ENCODE results near the gene CHP2. TPM values are rescaled to one million over a fixed set of nuclear protein-coding genes. Genes with fewer than 3 reads are reported as not detected.

The CHP2 gene
- total and polyA plus RNA-seq, 2 donors (not counting 3 experiments of a cell fraction or from before 2014, with no cell fraction given) = not detected

- no peak for FAIRE-seq
- DNase-seq (ENCODE audit: low read depth, low spot score) = no peak
- intact Hi-C loops (cut with micrococcal nuclease) = no loop called here
- BruUV-seq (replicated peaks) = no TSS peak
- no peaks in the 10 kb centered on the region for H3K9me3 ChIP-seq (replicated peaks; ENCODE audit: control insufficient read depth, insufficient read depth, low read length)
- POLR2A ChIA-PET = no interaction called here
- H3K4me2 ChIP-seq (ENCODE audit: insufficient read depth, low read length) = no peak overlapping the region
- H3K27ac ChIP-seq (ENCODE audit: insufficient read depth, low read depth, low read length) = no peak overlapping the region
- no peaks in the 10 kb centered on the region for H3K79me2 ChIP-seq (ENCODE audit: control insufficient read depth, insufficient read depth, low read length)
- CTCF ChIA-PET = interaction anchor here (0.7 to 1.2 kb wide), 3 partner anchors 10 to 280 kb away, joined by 3 read pairs; no protein-coding TSS in a partner anchor
- no peaks in the 10 kb centered on the region for H3K27me3 ChIP-seq (ENCODE audit: control insufficient read depth in 2 of 2, insufficient read depth in 2 of 2, low read length in 2 of 2)
- no peak overlapping the region for H2AFZ ChIP-seq (ENCODE audit: low read depth, low read length)
- no peaks in the 10 kb centered on the region for H3K4me1 ChIP-seq (ENCODE audit: control insufficient read depth, extremely low read depth, insufficient read depth, low read length)
- H3K9ac ChIP-seq (replicated peaks; ENCODE audit: extremely low read depth, insufficient read depth, low read length) = no peak overlapping the region
- no peak overlapping the region for H3K4me3 ChIP-seq (replicated peaks in 1 of 3; ENCODE audit: insufficient read depth in 1 of 3, low read depth in 1 of 3, low read length in 3 of 3)
- no peaks in the 10 kb centered on the region for H3K36me3 ChIP-seq (ENCODE audit: control insufficient read depth in 2 of 2, extremely low read depth in 1 of 2, insufficient read depth in 2 of 2, low read length in 2 of 2)
- no peaks in the 10 kb centered on the region for H4K20me1 ChIP-seq (replicated peaks; ENCODE audit: control insufficient read depth, extremely low read depth, insufficient read depth, low read length)
- no peaks in the 10 kb centered on the region for H3K9me1 ChIP-seq (replicated peaks; ENCODE audit: control insufficient read depth, extremely low read depth, insufficient read depth, low read length)
- dilution Hi-C loops (cut with MboI; ENCODE audit: extremely low pct_ligation_motif_present, low sequenced_read_pairs) = no loop called here
- TF ChIP-seq POLR2A (IDR thresholded peaks at IDR 0.05; ENCODE audit: low read depth, low read length) = no peak
- no peak for TF ChIP-seq GATA2 (IDR thresholded peaks at IDR 0.05; ENCODE audit: insufficient read depth, insufficient read length, low read depth, low read length)
- no peak for TF ChIP-seq FOS (IDR thresholded peaks at IDR 0.05; ENCODE audit: borderline replicate concordance, insufficient read depth, low read length)
- TF ChIP-seq POLR2AphosphoS5 (IDR thresholded peaks at IDR 0.05; ENCODE audit: insufficient read depth, low read depth, low read length) = no peak
- TF ChIP-seq JUN (IDR thresholded peaks at IDR 0.05; ENCODE audit: borderline replicate concordance, insufficient read depth, insufficient read length, low read depth) = no peak
These were observed 25.1 kb upstream of the CHP2 start for GRCh38 chr16:23729503-23730424.

GRCh38 chr16:23734176-23734893 lies 20.5 kb upstream of the CHP2 start:
- TF ChIP-seq FOS (IDR thresholded peaks at IDR 0.05; ENCODE audit: borderline replicate concordance, insufficient read depth, low read length) (no peak), GATA2 (IDR thresholded peaks at IDR 0.05; ENCODE audit: insufficient read depth, insufficient read length, low read depth, low read length) (no peak), MAX (IDR thresholded peaks at IDR 0.05; ENCODE audit: insufficient read depth, insufficient read length) (no peak), JUN (IDR thresholded peaks at IDR 0.05; ENCODE audit: borderline replicate concordance, insufficient read depth, insufficient read length, low read depth) (no peak), POLR2AphosphoS5 (IDR thresholded peaks at IDR 0.05; ENCODE audit: insufficient read depth, low read depth, low read length) (no peak), POLR2A (IDR thresholded peaks at IDR 0.05; ENCODE audit: low read depth, low read length) (no peak), MYC (IDR thresholded peaks at IDR 0.05; ENCODE audit: low read depth, low read length) (no peak), EZH2 (IDR thresholded peaks at IDR 0.05; ENCODE audit: borderline replicate concordance, low read depth, low read length, severe bottlenecking) (no peak), CTCF (IDR thresholded peaks at IDR 0.05; ENCODE audit: extremely low read depth in 1 of 2, insufficient read depth in 1 of 2, low read depth in 1 of 2, low read length in 2 of 2) (no peak)
- BruUV-seq (replicated peaks) = no TSS peak
- H3K79me2 ChIP-seq (ENCODE audit: control insufficient read depth, insufficient read depth, low read length) = no peaks in the 10 kb centered on the region
- H3K4me1 ChIP-seq (ENCODE audit: control insufficient read depth, extremely low read depth, insufficient read depth, low read length) = no peaks in the 10 kb centered on the region
- H3K27ac ChIP-seq (ENCODE audit: insufficient read depth, low read depth, low read length) = no peak overlapping the region
- H4K20me1 ChIP-seq (replicated peaks; ENCODE audit: control insufficient read depth, extremely low read depth, insufficient read depth, low read length) = no peaks in the 10 kb centered on the region
- no peaks in the 10 kb centered on the region for H3K9me3 ChIP-seq (replicated peaks; ENCODE audit: control insufficient read depth, insufficient read depth, low read length)
- H3K36me3 ChIP-seq (ENCODE audit: control insufficient read depth in 2 of 2, extremely low read depth in 1 of 2, insufficient read depth in 2 of 2, low read length in 2 of 2) = no peaks in the 10 kb centered on the region
- H3K9ac ChIP-seq (replicated peaks; ENCODE audit: extremely low read depth, insufficient read depth, low read length) = no peak overlapping the region
- intact Hi-C loops (cut with micrococcal nuclease) (no loop called here), dilution Hi-C loops (cut with MboI; ENCODE audit: extremely low pct_ligation_motif_present, low sequenced_read_pairs) (no loop called here)
- H3K4me2 ChIP-seq (ENCODE audit: insufficient read depth, low read length) = no peak overlapping the region
- DNase-seq (ENCODE audit: low read depth, low spot score) (no peak), FAIRE-seq (no peak)
- ChIA-PET CTCF (interaction anchor here (5.0 kb wide), 1 partner anchor 275 kb away, joined by 50 read pairs; no protein-coding TSS in a partner anchor), POLR2A (no interaction called here)
- H3K9me1 ChIP-seq (replicated peaks; ENCODE audit: control insufficient read depth, extremely low read depth, insufficient read depth, low read length) = no peaks in the 10 kb centered on the region
- no peak overlapping the region for H3K4me3 ChIP-seq (replicated peaks in 1 of 3; ENCODE audit: insufficient read depth in 1 of 3, low read depth in 1 of 3, low read length in 3 of 3)
- H3K27me3 ChIP-seq (ENCODE audit: control insufficient read depth in 2 of 2, insufficient read depth in 2 of 2, low read length in 2 of 2) = no peaks in the 10 kb centered on the region
- H2AFZ ChIP-seq (ENCODE audit: low read depth, low read length) = no peak overlapping the region

Data from endothelial cell of umbilical vein (primary cell).